GM19239 (cell line): Measurements from ENCODE around the gene LRRC4.

Experiments
- DNase-seq: peaks from one replicate; pipeline ENCODE4 v3.0.0; 2011; ENCODE audit warnings: low spot score; ENCODE audit not compliant: insufficient read length
- FAIRE-seq: peaks from 2 replicates; lab custom pipeline; 2011; peaks lifted over from hg19 to GRCh38; lab: Jason Lieb, UNC

LRRC4 gene

GRCh38 chr7:128032605-128033235 lies 1.5 kb upstream of the LRRC4 start:
- FAIRE-seq, result no peak
- no peak for DNase-seq

GRCh38 chr7:128031901-128032604 lies 816 bp upstream of the LRRC4 start:
- no peak for FAIRE-seq

GRCh38 chr7:128030263-128030653 lies 979 bp downstream of the LRRC4 start:
- no peak for DNase-seq
- no peak for FAIRE-seq

More at GRCh38 chr7:128031901-128032604, 816 bp upstream of the LRRC4 start:
- peak; percentile 63 for DNase-seq

GRCh38 chr7:128029405-128029995 lies 1.7 kb downstream of the LRRC4 start:
- FAIRE-seq (no peak), DNase-seq (no peak)

- DNase-seq (no peak), FAIRE-seq (no peak)
Observed at GRCh38 chr7:128027485-128027980, 3.7 kb downstream of the LRRC4 start.

- no peak for FAIRE-seq
Observed at GRCh38 chr7:128026551-128026950, 4.7 kb downstream of the LRRC4 start.

GRCh38 chr7:128025819-128026218 lies 5.4 kb downstream of the LRRC4 start:
- DNase-seq (no peak), FAIRE-seq (no peak)

More at GRCh38 chr7:128026551-128026950, 4.7 kb downstream of the LRRC4 start:
- DNase-seq, result no peak

- FAIRE-seq (no peak), DNase-seq (no peak)
Observed at GRCh38 chr7:128025380-128025779, 5.9 kb downstream of the LRRC4 start.

GRCh38 chr7:128024151-128024550 lies 7.1 kb downstream of the LRRC4 start:
- FAIRE-seq (no peak), DNase-seq (no peak)

- DNase-seq, result no peak
- FAIRE-seq, result no peak
Observed at GRCh38 chr7:128022631-128023532, 8.4 kb downstream of the LRRC4 start.

- DNase-seq (no peak), FAIRE-seq (no peak)
Observed at GRCh38 chr7:128021366-128021765, 9.9 kb downstream of the LRRC4 start.

GRCh38 chr7:128020159-128020558 lies 11.1 kb downstream of the LRRC4 start:
- no peak for DNase-seq
- no peak for FAIRE-seq

- DNase-seq (no peak), FAIRE-seq (no peak)
Observed at GRCh38 chr7:128019288-128019687, 11.9 kb downstream of the LRRC4 start.

- DNase-seq, result no peak
- FAIRE-seq, result no peak
Observed at GRCh38 chr7:128017862-128018845, 13.1 kb downstream of the LRRC4 start.

GRCh38 chr7:128017460-128017859 lies 13.8 kb downstream of the LRRC4 start:
- FAIRE-seq (no peak), DNase-seq (no peak)

GRCh38 chr7:128014811-128015210 lies 16.4 kb downstream of the LRRC4 start:
- FAIRE-seq, result no peak
- no peak for DNase-seq

- DNase-seq, result no peak
- FAIRE-seq, result no peak
Observed at GRCh38 chr7:128011131-128011661, 20.0 kb downstream of the LRRC4 start.

GRCh38 chr7:128010391-128011127 lies 20.7 kb downstream of the LRRC4 start:
- FAIRE-seq (no peak), DNase-seq (no peak)
